Measurements from ENCODE around the gene CPO.

Gene CPO

GRCh38 chr2:206971805-206972204 is 32.5 kb downstream of the CPO start:
- Histone ChIP-seq H4K20me1 (ENCODE audit: low read depth, low read length) (no peaks in the 10 kb centered on the region), H3K4me3 (ENCODE audit: insufficient read depth, low read length, poor library complexity, severe bottlenecking) (no peak overlapping the region), H3K4me2 (ENCODE audit: low read depth, low read length, poor library complexity, severe bottlenecking) (no peak overlapping the region), H3K27ac (ENCODE audit: low read depth, low read length) (no peak overlapping the region), H3K9ac (ENCODE audit: low read length) (no peak overlapping the region), H3K27me3 (ENCODE audit: low read length) (no peaks in the 10 kb centered on the region), H3K9me2 (replicated peaks; ENCODE audit: insufficient read depth, low read length) (no peaks in the 10 kb centered on the region; the same call in 1 of the 2 replicates), H3K79me2 (ENCODE audit: insufficient read depth, low read length) (no peaks in the 10 kb centered on the region), H2AFZ (ENCODE audit: low read depth, low read length, severe bottlenecking) (no peak overlapping the region), H3K36me3 (ENCODE audit: low read length) (no peaks in the 10 kb centered on the region), H3K9me3 (ENCODE audit: insufficient read depth, low read length) (no peaks in the 10 kb centered on the region), H3F3A (ENCODE audit: insufficient read depth) (no peaks in the 10 kb centered on the region)
- TF ChIP-seq EZH2phosphoT487 (conservative IDR thresholded peaks at IDR 0.05; ENCODE audit: low read length), result no peak
- no peak for TF ChIP-seq CTCF (IDR thresholded peaks at IDR 0.05; ENCODE audit: insufficient read depth, low read length, poor library complexity, severe bottlenecking)

GRCh38 chr2:206974551-206974950 is 35.2 kb downstream of the CPO start:
- Histone ChIP-seq H3F3A (ENCODE audit: insufficient read depth) (no peaks in the 10 kb centered on the region), H3K27ac (ENCODE audit: low read depth, low read length) (no peak overlapping the region), H3K36me3 (ENCODE audit: low read length) (no peaks in the 10 kb centered on the region), H4K20me1 (ENCODE audit: low read depth, low read length) (no peaks in the 10 kb centered on the region), H3K79me2 (ENCODE audit: insufficient read depth, low read length) (no peaks in the 10 kb centered on the region), H3K4me3 (ENCODE audit: insufficient read depth, low read length, poor library complexity, severe bottlenecking) (no peak overlapping the region), H3K9ac (ENCODE audit: low read length) (no peak overlapping the region), H3K4me2 (ENCODE audit: low read depth, low read length, poor library complexity, severe bottlenecking) (no peak overlapping the region), H2AFZ (ENCODE audit: low read depth, low read length, severe bottlenecking) (no peak overlapping the region), H3K9me3 (ENCODE audit: insufficient read depth, low read length) (no peaks in the 10 kb centered on the region), H3K27me3 (ENCODE audit: low read length) (no peaks in the 10 kb centered on the region), H3K9me2 (replicated peaks; ENCODE audit: insufficient read depth, low read length) (no peaks in the 10 kb centered on the region; the same call in 1 of the 2 replicates)
- TF ChIP-seq CTCF (IDR thresholded peaks at IDR 0.05; ENCODE audit: insufficient read depth, low read length, poor library complexity, severe bottlenecking) (no peak), EZH2phosphoT487 (conservative IDR thresholded peaks at IDR 0.05; ENCODE audit: low read length) (no peak)

GRCh38 chr2:206978746-206979145 is 39.4 kb downstream of the CPO start:
- no peaks in the 10 kb centered on the region for H3F3A ChIP-seq (ENCODE audit: insufficient read depth)
- no peak overlapping the region for H3K27ac ChIP-seq (ENCODE audit: low read depth, low read length)
- no peaks in the 10 kb centered on the region for H3K9me3 ChIP-seq (ENCODE audit: insufficient read depth, low read length)
- TF ChIP-seq CTCF (IDR thresholded peaks at IDR 0.05; ENCODE audit: insufficient read depth, low read length, poor library complexity, severe bottlenecking) (no peak), EZH2phosphoT487 (conservative IDR thresholded peaks at IDR 0.05; ENCODE audit: low read length) (no peak)
- H3K9me2 ChIP-seq (replicated peaks; ENCODE audit: insufficient read depth, low read length), result no peaks in the 10 kb centered on the region
- H3K36me3 ChIP-seq (ENCODE audit: low read length), result no peaks in the 10 kb centered on the region
- no peaks in the 10 kb centered on the region for H3K79me2 ChIP-seq (ENCODE audit: insufficient read depth, low read length)
- H3K27me3 ChIP-seq (ENCODE audit: low read length), result no peaks in the 10 kb centered on the region
- no peak overlapping the region for H3K4me2 ChIP-seq (ENCODE audit: low read depth, low read length, poor library complexity, severe bottlenecking)
- no peak overlapping the region for H3K9ac ChIP-seq (ENCODE audit: low read length)
- no peak overlapping the region for H3K4me3 ChIP-seq (ENCODE audit: insufficient read depth, low read length, poor library complexity, severe bottlenecking)
- H2AFZ ChIP-seq (ENCODE audit: low read depth, low read length, severe bottlenecking), result no peak overlapping the region
- no peaks in the 10 kb centered on the region for H4K20me1 ChIP-seq (ENCODE audit: low read depth, low read length)
